HG03520 (cell line): ENCODE results near the gene RETSAT.
"Not testable (repeated sequence)": the region's sequence is repeated elsewhere in the genome, so short reads cannot be mapped to it uniquely, and the experiment has no call there.

Experiments
- ATAC-seq: cut with Tn5 transposase; IDR thresholded peaks from one replicate; pipeline ENCODE4 v1.9.1; 2021; ENCODE audit warnings: mild to moderate bottlenecking, moderate library complexity; ENCODE audit not compliant: unreplicated experiment

Gene RETSAT

GRCh38 chr2:85354286-85355072 is at the start of gene RETSAT, which contains the start of gene ELMOD3:
Gene RETSAT (minus strand): TSS chr2:85354528. CDS start chr2:85354507, 21 bp downstream.
Gene ELMOD3 (plus strand): TSS chr2:85354769. CDS start chr2:85357199, 2,430 bp downstream.
- peak; percentile 99 for ATAC-seq

- ATAC-seq: no peak
Observed at GRCh38 chr2:85401844-85402243, 47.5 kb upstream of the RETSAT start.

- ATAC-seq: no peak
Observed at GRCh38 chr2:85401464-85401805, 47.1 kb upstream of the RETSAT start.

- ATAC-seq: no peak
Observed at GRCh38 chr2:85400541-85401463, 46.5 kb upstream of the RETSAT start.

- ATAC-seq: no peak
Observed at GRCh38 chr2:85400023-85400422, 45.7 kb upstream of the RETSAT start.

GRCh38 chr2:85399183-85399455 is 44.8 kb upstream of the RETSAT start:
- no peak for ATAC-seq

GRCh38 chr2:85398426-85399182 is 44.3 kb upstream of the RETSAT start:
- no peak for ATAC-seq

- no peak for ATAC-seq
Observed at GRCh38 chr2:85397925-85398331, 43.6 kb upstream of the RETSAT start.

GRCh38 chr2:85396531-85397470 is 42.5 kb upstream of the RETSAT start:
- ATAC-seq: no peak

- no peak for ATAC-seq
Observed at GRCh38 chr2:85395912-85396475, 41.7 kb upstream of the RETSAT start.

GRCh38 chr2:85394976-85395375 is 40.6 kb upstream of the RETSAT start:
- ATAC-seq: no peak

- ATAC-seq: no peak
Observed at GRCh38 chr2:85394261-85394681, 39.9 kb upstream of the RETSAT start.

GRCh38 chr2:85393836-85394235 is 39.5 kb upstream of the RETSAT start:
- ATAC-seq: no peak

GRCh38 chr2:85390941-85391669 is 36.8 kb upstream of the RETSAT start:
- ATAC-seq: no peak

- no peak for ATAC-seq
Observed at GRCh38 chr2:85388878-85389538, 34.7 kb upstream of the RETSAT start.

GRCh38 chr2:85387754-85388153 is 33.4 kb upstream of the RETSAT start:
- no peak for ATAC-seq

GRCh38 chr2:85385746-85386145 is 31.4 kb upstream of the RETSAT start:
- ATAC-seq: no peak

GRCh38 chr2:85383850-85384249 is 29.5 kb upstream of the RETSAT start:
- no peak for ATAC-seq

- not testable (repeated sequence) for ATAC-seq
Observed at GRCh38 chr2:85383151-85383550, 28.8 kb upstream of the RETSAT start.
